ENCODE measurements around the gene INTS2.
"Not testable (repeated sequence)": the region's sequence is repeated elsewhere in the genome, so short reads cannot be mapped to it uniquely, and the experiment has no call there.

INTS2 gene

GRCh38 chr17:61822326-61823285 lies 105.2 kb downstream of the INTS2 start:
- DNase-seq (ENCODE audit: low read depth in 2 of 2): no peak

GRCh38 chr17:61821655-61822054 lies 106.1 kb downstream of the INTS2 start:
- no peak for DNase-seq (ENCODE audit: low read depth in 2 of 2)

- DNase-seq (ENCODE audit: low read depth in 2 of 2): not testable (repeated sequence)
Observed at GRCh38 chr17:61819265-61819664, 108.5 kb downstream of the INTS2 start.

GRCh38 chr17:61818225-61818624 lies 109.6 kb downstream of the INTS2 start:
- no peak for DNase-seq (ENCODE audit: low read depth in 2 of 2)

GRCh38 chr17:61817452-61817851 lies 110.3 kb downstream of the INTS2 start:
- DNase-seq (ENCODE audit: low read depth in 2 of 2): no peak

- DNase-seq (ENCODE audit: low read depth in 2 of 2): no peak
Observed at GRCh38 chr17:61816538-61816937, 111.2 kb downstream of the INTS2 start.

GRCh38 chr17:61815863-61816503 lies 111.8 kb downstream of the INTS2 start:
- no peak for DNase-seq (ENCODE audit: low read depth in 2 of 2)
